ENCODE results near the gene PSMD5. TPM values are rescaled to one million over a fixed set of nuclear protein-coding genes. Genes with fewer than 3 reads are reported as not detected.

The PSMD5 gene
- total RNA-seq, 1 donor: 32.6 TPM

DNA sequence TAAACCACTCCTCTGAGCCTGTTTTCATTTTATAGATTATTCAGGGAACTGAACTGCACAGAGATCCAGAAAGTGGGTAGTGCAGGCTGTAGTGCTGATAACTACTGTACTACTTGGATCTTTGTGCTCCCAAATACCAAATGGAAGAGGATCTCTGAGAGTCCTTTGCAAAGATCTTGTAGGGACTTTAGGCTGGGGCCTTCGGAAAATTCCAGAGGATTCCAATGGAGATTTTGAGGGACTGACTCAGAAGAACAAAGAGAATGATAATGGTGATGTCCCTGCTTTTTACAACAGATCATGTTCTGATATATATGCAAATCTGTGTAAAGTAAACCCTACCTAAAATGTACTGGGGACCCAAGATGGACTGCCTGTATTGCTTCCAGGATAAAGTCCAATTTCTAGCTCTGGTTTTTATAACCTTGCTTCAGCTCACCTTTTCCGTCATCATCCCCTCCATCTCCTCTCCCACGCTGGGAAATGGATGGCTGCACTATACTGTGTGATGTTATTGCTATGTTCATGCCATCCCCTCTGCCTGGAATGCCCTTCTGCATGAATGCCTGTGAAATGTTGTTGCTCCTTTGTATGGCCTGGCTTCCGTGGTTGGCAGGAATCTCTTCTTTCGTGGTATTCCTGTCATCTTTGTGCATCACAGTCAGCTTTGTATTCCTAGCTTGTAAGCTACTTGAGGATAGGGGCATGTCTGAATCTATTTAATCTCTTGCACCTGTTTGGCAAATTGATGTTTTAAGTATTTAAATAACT, 9.7 kb upstream of the PSMD5 start:
- Histone ChIP-seq H2AFZ (ENCODE audit: low read length) (no peak overlapping the region), H3K4me3 (ENCODE audit: insufficient read depth, low read length) (no peak overlapping the region), H3K27ac (ENCODE audit: low read depth, low read length) (no peak overlapping the region), H3K79me2 (ENCODE audit: insufficient read depth, low read length) (no peaks in the 10 kb centered on the region), H3K4me2 (ENCODE audit: insufficient read depth, low read length) (no peak overlapping the region), H4K20me1 (ENCODE audit: insufficient read depth, low read length) (no peaks in the 10 kb centered on the region), H3K27me3 (ENCODE audit: insufficient read depth, low read length) (no peaks in the 10 kb centered on the region), H3K36me3 (ENCODE audit: insufficient read depth, low read length) (peaks cover 2% of the 10 kb centered on the region), H3K4me1 (ENCODE audit: insufficient read depth, low read length) (no peaks in the 10 kb centered on the region), H3K9me3 (ENCODE audit: low read depth, low read length) (no peaks in the 10 kb centered on the region)
- TF ChIP-seq, protein P1, sequence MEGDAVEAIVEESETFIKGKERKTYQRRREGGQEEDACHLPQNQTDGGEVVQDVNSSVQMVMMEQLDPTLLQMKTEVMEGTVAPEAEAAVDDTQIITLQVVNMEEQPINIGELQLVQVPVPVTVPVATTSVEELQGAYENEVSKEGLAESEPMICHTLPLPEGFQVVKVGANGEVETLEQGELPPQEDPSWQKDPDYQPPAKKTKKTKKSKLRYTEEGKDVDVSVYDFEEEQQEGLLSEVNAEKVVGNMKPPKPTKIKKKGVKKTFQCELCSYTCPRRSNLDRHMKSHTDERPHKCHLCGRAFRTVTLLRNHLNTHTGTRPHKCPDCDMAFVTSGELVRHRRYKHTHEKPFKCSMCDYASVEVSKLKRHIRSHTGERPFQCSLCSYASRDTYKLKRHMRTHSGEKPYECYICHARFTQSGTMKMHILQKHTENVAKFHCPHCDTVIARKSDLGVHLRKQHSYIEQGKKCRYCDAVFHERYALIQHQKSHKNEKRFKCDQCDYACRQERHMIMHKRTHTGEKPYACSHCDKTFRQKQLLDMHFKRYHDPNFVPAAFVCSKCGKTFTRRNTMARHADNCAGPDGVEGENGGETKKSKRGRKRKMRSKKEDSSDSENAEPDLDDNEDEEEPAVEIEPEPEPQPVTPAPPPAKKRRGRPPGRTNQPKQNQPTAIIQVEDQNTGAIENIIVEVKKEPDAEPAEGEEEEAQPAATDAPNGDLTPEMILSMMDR (IDR thresholded peaks at IDR 0.05; ENCODE audit: extremely low read depth, low read depth, low read length): no peak
- DNase-seq (ENCODE audit: insufficient read length, low spot score, missing footprints): no peak

DNA sequence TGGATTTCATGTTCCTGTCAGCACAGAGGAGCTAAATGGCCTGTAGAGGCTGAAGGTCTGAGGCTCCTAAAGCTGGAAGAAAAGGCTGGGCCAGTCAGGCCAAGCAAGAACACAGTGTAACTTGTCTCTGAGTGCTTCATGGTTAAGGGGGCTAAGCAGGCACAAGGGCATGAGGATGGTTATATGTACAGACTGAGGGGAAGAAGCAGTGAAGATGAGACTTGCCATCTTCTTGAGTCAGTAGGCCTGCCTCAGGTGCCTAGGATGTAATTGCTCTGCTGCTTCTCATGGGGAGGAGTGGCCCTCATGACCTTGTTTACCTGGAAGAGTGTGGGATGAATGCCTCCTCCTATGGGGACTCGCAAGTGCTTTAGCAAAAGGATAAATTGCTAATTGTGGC, 8.7 kb upstream of the PSMD5 start:
- Histone ChIP-seq H3K27me3 (ENCODE audit: insufficient read depth, low read length) (no peaks in the 10 kb centered on the region), H4K20me1 (ENCODE audit: insufficient read depth, low read length) (no peaks in the 10 kb centered on the region), H3K4me3 (ENCODE audit: insufficient read depth, low read length) (no peak overlapping the region), H3K4me2 (ENCODE audit: insufficient read depth, low read length) (no peak overlapping the region), H3K27ac (ENCODE audit: low read depth, low read length) (no peak overlapping the region), H3K4me1 (ENCODE audit: insufficient read depth, low read length) (no peaks in the 10 kb centered on the region), H3K79me2 (ENCODE audit: insufficient read depth, low read length) (no peaks in the 10 kb centered on the region), H2AFZ (ENCODE audit: low read length) (no peak overlapping the region), H3K36me3 (ENCODE audit: insufficient read depth, low read length) (no peaks in the 10 kb centered on the region), H3K9me3 (ENCODE audit: low read depth, low read length) (no peaks in the 10 kb centered on the region)
- TF ChIP-seq, protein P1 (IDR thresholded peaks at IDR 0.05; ENCODE audit: extremely low read depth, low read depth, low read length): no peak
- no peak for DNase-seq (ENCODE audit: insufficient read length, low spot score, missing footprints)

DNA sequence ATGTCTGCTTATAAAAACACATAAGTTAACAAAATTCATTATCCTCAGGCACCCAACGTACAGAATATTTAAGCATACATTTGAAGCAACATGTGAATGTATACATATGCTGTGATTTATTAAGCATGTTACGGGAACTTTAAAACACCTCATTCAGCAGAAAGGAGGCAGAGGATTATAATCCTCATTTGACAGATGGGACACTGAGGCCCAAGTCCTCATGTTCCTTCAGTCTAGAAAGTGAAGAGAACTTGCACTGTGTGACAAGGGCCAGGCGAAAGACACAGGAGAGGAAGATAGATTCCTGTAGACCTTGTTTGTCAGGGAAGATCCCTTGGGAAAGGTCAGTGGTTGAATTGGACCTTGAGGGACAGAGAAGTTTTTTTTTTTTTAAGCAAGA, 7.6 kb upstream of the PSMD5 start:
- Histone ChIP-seq H3K36me3 (ENCODE audit: insufficient read depth, low read length) (no peaks in the 10 kb centered on the region), H3K9me3 (ENCODE audit: low read depth, low read length) (no peaks in the 10 kb centered on the region), H3K4me3 (ENCODE audit: insufficient read depth, low read length) (no peak overlapping the region), H3K27ac (ENCODE audit: low read depth, low read length) (no peak overlapping the region), H3K79me2 (ENCODE audit: insufficient read depth, low read length) (no peaks in the 10 kb centered on the region), H4K20me1 (ENCODE audit: insufficient read depth, low read length) (no peaks in the 10 kb centered on the region), H3K4me1 (ENCODE audit: insufficient read depth, low read length) (no peaks in the 10 kb centered on the region), H2AFZ (ENCODE audit: low read length) (no peak overlapping the region), H3K27me3 (ENCODE audit: insufficient read depth, low read length) (no peaks in the 10 kb centered on the region), H3K4me2 (ENCODE audit: insufficient read depth, low read length) (no peak overlapping the region)
- DNase-seq (ENCODE audit: insufficient read length, low spot score, missing footprints): no peak
- TF ChIP-seq, protein P1 (IDR thresholded peaks at IDR 0.05; ENCODE audit: extremely low read depth, low read depth, low read length): no peak

DNA sequence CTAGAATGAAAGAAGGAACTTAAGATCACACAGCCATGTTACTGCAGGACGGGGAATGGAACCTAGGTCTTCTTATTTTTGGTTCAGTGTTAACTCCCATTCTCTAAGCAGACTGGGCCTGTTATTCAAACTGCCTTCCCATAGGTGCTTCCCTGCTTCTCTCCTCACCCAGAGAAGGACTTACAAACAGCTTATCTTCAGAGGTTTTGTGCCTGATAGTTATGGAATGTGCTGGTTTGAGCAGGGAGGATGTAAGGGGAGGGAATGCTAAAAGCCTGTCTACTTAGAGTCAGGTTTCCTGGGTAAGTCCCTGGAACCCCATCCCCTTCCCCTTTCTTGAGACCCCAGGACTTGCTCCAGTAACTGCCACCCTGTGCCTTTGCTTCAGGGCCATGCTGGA, 4.2 kb upstream of the PSMD5 start:
- Histone ChIP-seq H3K36me3 (ENCODE audit: insufficient read depth, low read length) (no peaks in the 10 kb centered on the region), H4K20me1 (ENCODE audit: insufficient read depth, low read length) (no peaks in the 10 kb centered on the region), H3K4me2 (ENCODE audit: insufficient read depth, low read length) (no peak overlapping the region), H3K4me1 (ENCODE audit: insufficient read depth, low read length) (peaks cover 2% of the 10 kb centered on the region), H2AFZ (ENCODE audit: low read length) (no peak overlapping the region), H3K27ac (ENCODE audit: low read depth, low read length) (no peak overlapping the region), H3K4me3 (ENCODE audit: insufficient read depth, low read length) (no peak overlapping the region), H3K27me3 (ENCODE audit: insufficient read depth, low read length) (no peaks in the 10 kb centered on the region), H3K79me2 (ENCODE audit: insufficient read depth, low read length) (peaks cover 10% of the 10 kb centered on the region), H3K9me3 (ENCODE audit: low read depth, low read length) (no peaks in the 10 kb centered on the region)
- TF ChIP-seq, protein P1 (IDR thresholded peaks at IDR 0.05; ENCODE audit: extremely low read depth, low read depth, low read length): no peak
- DNase-seq (ENCODE audit: insufficient read length, low spot score, missing footprints): no peak

Measured in osteoblast (primary cell).